ENCODE measurements around the gene HOMER3.

DNA sequence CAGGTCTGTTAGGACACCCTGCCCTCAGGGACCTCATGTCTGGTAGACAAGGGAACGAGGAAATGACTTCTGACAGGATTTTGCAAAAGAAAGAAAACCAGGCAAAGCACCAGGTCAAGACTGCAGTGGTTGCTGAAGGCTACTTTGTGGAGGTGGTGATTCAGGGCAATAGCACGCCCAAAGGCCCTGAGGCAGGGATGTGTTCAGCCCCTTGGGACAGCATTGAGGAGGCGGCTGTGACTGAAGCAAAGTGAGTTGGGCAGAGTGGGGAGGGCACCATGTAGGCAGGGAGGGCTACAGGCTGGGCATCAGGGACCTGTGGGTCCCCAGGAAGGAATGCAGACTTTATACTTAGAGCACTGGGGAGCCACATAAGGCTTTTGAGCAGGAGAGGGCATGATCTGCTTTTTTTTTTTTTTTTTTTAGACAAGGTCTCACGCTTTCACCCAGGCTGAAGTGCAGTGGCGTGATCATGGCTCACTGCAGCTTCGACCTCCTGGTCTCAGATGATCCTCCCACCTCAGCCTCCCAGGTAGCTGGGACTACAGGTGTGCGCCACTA is 10.8 kb upstream of the HOMER3 start:
- no peak for TF ChIP-seq ZBTB8A (tag by site-specific recombination; IDR thresholded peaks at IDR 0.05)
- TF ChIP-seq, protein P1, sequence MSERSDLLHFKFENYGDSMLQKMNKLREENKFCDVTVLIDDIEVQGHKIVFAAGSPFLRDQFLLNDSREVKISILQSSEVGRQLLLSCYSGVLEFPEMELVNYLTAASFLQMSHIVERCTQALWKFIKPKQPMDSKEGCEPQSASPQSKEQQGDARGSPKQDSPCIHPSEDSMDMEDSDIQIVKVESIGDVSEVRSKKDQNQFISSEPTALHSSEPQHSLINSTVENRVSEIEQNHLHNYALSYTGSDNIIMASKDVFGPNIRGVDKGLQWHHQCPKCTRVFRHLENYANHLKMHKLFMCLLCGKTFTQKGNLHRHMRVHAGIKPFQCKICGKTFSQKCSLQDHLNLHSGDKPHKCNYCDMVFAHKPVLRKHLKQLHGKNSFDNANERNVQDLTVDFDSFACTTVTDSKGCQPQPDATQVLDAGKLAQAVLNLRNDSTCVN (tag by site-specific recombination; optimal IDR thresholded peaks at IDR 0.05): no peak

Measured in HEK293 (cell line).